Erythroblast (primary cell): ENCODE measurements around the gene PLAAT5.

Experiments used
- GATA1 ChIP-seq: IDR thresholded peaks from 2 replicates; pipeline ENCODE4 v1.6.1; 2011; ENCODE audit warnings: low read depth, mild to moderate bottlenecking, control low read depth, low read length, moderate library complexity
- POLR2A ChIP-seq: IDR thresholded peaks from 2 replicates; pipeline ENCODE4 v1.6.1; 2011; ENCODE audit warnings: mild to moderate bottlenecking, low read length

DNA sequence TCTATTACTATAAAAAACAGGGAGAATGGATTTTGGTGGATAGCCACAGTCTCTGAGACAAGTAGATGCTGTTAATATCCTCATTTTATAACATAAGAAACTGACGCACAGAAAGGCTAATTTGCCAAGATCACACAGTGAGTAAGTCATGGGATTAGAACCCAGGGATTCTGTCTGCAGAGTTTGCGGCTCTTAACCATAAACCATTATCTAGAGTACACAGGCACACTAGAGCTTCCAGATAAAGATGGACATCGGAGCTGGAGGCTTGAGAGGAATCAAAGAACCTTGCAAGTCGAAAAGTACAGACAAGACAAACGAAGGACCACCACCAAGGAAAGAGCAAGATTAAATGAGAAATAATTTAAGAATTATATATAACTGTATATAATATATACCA lies 26.2 kb upstream of the PLAAT5 start:
- no peak for TF ChIP-seq POLR2A
- no peak for TF ChIP-seq GATA1
